ENCODE data around the gene ACSL1.
A peak's percentile ranks its signal among the peaks of the same experiment; 100 is the strongest.

Gene ACSL1, protein sequence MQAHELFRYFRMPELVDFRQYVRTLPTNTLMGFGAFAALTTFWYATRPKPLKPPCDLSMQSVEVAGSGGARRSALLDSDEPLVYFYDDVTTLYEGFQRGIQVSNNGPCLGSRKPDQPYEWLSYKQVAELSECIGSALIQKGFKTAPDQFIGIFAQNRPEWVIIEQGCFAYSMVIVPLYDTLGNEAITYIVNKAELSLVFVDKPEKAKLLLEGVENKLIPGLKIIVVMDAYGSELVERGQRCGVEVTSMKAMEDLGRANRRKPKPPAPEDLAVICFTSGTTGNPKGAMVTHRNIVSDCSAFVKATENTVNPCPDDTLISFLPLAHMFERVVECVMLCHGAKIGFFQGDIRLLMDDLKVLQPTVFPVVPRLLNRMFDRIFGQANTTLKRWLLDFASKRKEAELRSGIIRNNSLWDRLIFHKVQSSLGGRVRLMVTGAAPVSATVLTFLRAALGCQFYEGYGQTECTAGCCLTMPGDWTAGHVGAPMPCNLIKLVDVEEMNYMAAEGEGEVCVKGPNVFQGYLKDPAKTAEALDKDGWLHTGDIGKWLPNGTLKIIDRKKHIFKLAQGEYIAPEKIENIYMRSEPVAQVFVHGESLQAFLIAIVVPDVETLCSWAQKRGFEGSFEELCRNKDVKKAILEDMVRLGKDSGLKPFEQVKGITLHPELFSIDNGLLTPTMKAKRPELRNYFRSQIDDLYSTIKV

DNA sequence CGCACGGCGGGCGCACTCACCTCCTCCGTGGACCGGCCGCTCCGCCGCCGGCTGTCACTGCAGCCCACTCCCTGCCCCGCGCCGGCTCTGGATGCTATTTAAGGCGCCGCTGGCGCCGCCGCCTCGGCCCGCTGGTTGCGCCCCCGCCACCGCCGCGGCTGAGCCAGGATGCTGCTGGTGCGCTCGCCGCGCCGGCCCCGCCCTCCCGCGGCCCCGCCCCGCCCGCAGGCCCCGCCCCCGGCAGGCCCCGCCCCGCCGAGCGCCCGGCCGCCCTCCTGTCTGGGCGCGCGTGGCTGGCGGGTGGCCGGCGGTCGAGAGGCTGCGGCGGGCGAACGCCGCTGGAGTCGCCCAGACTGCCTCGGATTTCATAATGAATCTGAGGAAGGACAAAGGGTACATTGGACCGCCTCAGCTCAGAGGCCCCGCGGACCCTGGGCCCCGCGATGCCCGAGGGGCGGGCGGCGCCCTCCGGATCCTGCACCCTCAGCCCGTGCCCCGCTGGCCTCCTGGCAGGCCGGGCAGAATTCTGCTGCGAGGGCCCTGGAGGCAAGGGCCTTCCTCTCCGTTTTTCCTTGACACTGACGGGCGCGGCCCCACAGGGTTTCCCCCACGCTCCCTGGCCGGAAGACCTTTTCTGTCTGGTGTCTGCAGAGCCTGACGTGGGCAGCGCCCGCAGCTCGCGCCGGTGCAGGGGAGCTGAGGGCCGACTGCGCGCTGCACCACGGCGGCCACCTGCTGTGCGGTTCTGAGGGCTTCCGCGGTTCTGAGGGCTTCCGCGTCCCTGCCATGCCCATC is at the start of gene ACSL1:
Gene ACSL1 (minus strand): TSS at position 73 of the 795 bp plus-strand sequence. CDS start 22,454 bp downstream, outside the sequence.
- DNase-seq (ENCODE audit: low spot score), result peak; percentile 84

GRCh38 chr4:184873054-184873453 is 47.3 kb upstream of the ACSL1 start:
- no peak for DNase-seq (ENCODE audit: low spot score)

DNA sequence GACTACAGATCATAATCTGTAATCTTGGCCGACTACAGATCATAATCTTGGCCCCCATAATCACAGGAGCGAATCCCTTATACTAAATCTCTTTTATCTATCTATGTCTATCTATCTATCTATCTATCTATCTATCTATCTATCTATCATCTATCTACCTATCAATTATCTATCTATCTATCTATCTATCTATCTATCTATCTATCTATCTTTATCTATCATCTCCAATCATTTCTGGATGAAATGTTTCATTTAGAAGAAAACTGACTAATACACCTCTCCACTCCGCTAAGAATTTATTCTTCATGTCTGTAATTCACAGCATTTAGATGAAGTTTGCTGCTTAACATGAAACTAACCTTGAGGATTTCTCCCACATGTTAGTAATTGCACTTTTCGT is 45.0 kb upstream of the ACSL1 start:
- DNase-seq (ENCODE audit: low spot score), result no peak

DNA sequence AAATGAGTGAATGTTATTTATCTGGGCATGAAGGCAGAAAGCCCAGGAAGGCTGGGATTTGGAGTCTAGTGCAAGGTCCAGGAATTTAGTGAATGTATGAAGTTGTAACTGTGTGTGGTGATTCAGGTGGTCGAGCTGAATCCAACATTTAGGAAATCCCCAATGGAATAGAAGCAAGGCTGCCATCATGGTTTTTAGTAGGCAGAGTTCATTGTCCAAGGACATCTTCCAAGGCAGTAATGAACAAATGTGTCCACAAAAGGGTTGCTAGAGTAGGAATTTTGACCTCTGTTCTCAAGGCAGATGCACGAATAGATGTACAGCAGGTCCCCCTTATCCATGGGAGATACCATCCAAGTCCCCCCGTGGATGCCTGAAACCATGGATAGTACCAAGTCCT is 42.9 kb upstream of the ACSL1 start:
- DNase-seq (ENCODE audit: low spot score), result no peak

GRCh38 chr4:184863916-184864315 is 38.1 kb upstream of the ACSL1 start:
- no peak for DNase-seq (ENCODE audit: low spot score)

DNA sequence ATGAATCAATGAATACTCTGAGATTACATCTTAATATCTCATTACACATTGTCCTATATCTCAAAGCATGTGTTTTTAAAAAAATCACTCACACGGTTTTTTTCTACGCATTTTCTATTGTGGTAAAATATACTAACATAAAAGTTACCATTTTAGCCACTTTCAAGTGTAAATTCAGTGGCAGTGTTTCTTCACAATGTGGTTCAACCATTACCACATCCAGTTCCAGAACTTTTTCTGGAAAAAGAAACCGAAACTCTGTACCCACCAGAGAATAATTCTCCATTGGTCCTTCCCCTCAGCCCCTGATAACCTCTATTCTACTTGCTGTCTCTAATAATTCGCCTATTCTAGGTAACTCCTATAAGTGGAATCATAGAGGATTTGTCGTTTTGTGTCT is 35.3 kb upstream of the ACSL1 start:
- DNase-seq (ENCODE audit: low spot score), result no peak

DNA sequence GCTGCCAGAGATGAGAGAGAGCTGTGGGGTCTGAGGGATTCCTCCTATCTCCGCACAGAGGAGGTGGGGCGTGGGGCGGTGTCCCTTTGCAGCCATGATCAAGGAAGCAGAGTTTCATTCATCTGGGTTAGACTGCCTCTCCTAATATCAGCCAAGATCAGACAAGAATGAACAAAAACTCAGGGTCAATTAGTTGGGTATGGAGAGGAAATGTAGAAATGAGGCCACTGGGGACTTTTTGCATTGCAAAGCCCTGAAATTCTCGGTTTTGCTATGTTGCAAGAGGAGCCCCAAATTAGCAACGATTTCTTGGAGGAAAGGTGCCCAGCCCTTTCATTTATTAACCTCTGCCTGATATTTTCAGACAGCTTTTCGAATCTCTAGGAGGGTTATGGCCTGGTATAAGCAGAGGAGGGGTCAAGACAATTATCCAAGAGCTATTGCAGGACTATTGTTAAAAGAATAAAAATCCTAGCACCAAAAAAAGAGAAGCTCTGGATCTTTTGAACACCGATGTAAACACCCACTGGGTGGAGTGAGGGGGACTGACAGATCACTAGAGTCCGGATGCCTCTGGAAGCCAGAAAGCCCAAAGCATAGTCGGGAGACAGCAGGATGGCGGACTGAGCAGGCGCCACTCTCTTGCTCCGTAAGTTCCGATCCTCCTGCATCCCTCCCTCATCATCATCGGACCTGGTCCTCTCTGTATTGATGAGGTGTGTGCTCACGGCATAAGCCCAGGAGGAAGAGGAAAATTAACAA is 34.4 kb upstream of the ACSL1 start:
- DNase-seq (ENCODE audit: low spot score), result no peak

GRCh38 chr4:184857441-184858121 is 31.8 kb upstream of the ACSL1 start:
- no peak for DNase-seq (ENCODE audit: low spot score)

DNA sequence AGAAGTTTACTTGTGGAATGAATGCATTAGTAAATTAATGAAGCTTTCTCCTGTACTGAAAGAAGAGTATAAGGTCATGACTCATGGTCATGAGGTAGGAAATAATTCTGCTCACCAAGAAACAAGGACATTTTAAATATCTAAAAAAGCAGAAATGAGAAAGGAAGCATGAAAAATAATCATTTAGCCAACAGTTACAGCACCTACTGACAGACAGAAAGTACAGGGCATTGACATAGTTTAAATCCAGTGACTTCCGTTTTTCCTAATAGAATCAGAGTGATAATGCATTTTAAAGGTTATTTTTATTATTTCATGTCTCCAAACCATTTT is 30.5 kb upstream of the ACSL1 start:
- DNase-seq (ENCODE audit: low spot score), result peak; percentile 12

DNA sequence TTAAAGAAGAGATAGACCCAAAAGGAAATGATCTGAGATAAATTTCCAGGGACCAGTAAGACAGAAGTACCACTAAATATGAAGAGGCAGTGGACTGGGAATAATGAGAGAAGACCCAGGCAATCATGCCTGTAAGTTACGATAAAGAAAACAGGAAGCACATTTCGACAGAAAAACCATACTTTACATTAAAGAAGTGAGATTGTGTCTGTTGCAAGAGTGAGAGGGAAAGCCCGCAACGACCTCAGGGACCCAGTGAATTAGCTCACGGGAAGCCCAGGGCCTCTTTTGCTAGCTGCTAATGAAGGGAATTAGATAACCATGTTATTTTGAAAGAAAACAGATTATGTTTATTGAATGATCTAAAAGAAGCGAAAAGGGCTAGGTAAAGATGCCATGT is 28.9 kb upstream of the ACSL1 start:
- DNase-seq (ENCODE audit: low spot score), result no peak

DNA sequence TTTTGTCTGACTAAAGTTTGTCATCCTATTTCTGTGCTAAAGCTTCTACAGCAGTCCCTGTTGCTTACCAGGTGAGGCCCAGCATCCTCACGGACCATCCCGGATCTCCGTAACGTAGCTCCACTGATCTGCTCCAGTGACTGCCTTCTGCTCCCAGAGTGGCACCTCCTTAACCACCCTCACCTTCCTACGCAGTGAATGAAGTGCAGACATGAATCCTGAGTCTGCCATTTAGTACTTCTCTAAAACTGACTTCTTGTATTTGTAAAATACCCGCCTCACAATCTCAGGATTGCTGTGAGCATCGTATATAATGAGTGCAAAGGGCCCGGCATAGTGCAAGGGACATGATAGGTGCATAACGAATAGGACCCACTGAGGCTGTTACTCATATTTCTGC is 27.7 kb upstream of the ACSL1 start:
- no peak for DNase-seq (ENCODE audit: low spot score)

GRCh38 chr4:184851886-184852285 is 26.1 kb upstream of the ACSL1 start:
- no peak for DNase-seq (ENCODE audit: low spot score)

DNA sequence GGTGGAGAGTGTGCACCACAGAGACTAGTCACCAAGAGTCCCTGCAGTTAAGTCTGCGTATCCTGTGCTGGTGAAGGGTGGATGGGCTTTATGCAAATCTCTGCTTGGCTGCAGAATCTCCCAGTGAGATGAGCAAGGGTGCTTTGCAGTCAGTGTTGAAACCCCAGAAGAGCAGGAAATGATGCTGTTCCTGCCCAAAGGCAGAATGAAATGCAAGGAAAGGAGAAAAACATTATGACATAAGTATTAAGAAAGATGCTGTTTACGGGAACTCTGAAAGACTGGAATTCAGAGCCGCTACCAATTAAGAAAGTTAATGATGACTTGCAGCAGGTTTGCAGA is 25.4 kb upstream of the ACSL1 start:
- DNase-seq (ENCODE audit: low spot score), result no peak

GRCh38 chr4:184850431-184851199 is 24.8 kb upstream of the ACSL1 start:
- DNase-seq (ENCODE audit: low spot score), result no peak

DNA sequence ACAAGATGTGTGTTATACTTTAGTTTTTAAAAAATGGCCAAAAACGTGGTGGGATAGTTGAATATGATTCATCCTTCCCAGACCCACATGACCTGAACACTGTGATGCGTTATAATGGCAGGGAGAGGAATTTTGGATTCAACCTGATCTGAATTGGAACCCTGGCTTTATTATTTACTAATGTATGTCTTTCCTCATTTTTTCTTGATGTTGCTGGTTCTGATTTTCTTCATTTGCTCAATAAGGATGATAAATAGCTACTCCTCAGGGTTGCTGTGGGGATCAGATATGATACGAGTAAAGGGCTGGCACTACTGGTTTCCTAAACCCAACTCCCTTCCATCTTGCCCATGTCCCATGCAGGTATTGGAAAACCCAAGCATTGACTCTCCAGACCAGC is 24.2 kb upstream of the ACSL1 start:
- DNase-seq (ENCODE audit: low spot score), result no peak

DNA sequence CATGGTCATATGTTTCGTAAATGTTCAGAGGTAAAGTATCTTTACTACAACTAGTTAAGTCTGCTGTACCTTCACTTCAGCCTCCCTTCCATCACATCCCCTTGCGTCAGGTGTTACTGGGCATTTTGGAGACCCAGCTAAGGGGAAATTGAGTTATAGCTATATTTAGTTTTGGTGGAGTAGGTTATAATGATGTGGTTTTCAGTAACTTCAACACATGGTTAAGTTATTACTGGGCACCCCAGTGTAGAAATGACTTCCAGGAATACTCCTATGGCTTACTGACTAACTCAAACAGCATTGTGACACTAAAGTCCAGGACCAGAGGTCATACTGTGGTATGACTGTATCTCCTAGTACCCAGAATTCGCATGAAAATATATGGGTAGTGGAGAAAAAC is 23.4 kb upstream of the ACSL1 start:
- DNase-seq (ENCODE audit: low spot score), result no peak

DNA sequence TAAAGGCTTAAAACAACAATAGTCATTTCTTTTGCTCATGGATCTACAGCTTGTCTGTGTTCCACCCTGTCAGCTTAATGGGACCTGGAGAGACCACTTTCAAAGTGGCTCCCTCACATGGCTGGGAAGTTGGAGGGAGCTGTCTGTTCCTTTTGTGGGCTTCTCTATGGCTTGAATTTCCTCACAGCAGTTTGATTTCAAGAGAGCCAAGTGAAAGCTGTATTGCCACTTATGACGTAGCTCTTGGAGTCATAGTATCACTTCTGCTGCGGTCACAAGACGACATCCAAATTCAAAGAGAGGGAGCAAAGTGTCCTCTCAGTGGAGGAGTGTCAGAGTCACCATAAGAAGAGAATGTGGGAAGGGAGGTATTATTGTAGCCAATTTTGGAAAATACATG is 22.7 kb upstream of the ACSL1 start:
- no peak for DNase-seq (ENCODE audit: low spot score)

DNA sequence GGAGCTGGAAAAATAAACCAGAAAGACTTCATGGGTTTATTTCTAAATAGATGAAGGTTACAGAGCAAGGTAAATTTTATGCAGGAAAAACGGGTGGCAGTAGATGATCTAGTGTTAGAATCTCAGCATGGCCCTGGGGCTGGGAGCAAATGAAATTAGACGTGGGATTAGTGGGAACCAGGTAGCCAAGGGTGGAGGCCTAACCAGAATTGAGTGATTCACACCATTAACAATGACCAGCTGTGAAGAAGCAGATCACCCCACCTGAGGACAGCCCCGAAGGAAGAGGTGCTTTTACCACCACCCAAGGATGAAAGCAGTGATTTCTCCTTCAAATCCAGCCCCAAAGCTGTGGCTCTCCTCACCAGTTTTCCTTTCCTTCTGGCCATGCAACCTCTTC is 20.8 kb upstream of the ACSL1 start:
- no peak for DNase-seq (ENCODE audit: low spot score)

GRCh38 chr4:184845367-184846021 is 19.7 kb upstream of the ACSL1 start:
- peak; percentile 83 for DNase-seq (ENCODE audit: low spot score)

DNA sequence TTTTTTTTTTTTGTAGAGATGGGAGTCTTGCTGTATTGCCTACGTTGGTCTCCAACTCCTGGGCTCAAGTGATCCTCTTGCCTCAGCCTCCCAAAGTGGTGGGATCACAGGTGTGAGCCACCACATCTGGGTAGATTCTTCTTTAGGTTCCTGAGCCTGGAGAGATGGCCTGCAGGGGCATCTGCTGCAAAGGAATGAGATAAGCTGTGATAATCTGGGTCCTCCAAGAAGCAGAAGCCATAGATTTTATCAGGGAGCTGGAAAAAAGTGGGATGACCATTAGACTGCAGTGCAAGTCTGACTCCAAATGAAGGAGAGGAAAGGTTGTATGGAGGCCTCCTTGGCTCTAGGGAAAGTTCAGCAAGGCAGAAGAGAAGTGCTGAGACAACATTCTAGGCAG is 19.0 kb upstream of the ACSL1 start:
- DNase-seq (ENCODE audit: low spot score), result no peak

Measured in kidney tubule cell (primary cell).